Trophoblast cell (in vitro differentiated cells and primary cell): ENCODE results near the gene PTPRM.

Experiments
- DNase-seq, 2 donors: peaks; one replicate each; pipeline ENCODE4 v3.0.0-alpha.2; 2016
- H2AFZ ChIP-seq: 2 replicates; pipeline ENCODE4 v1.6.1; 2013; ENCODE audit warnings: low read length, moderate library complexity, mild to moderate bottlenecking; ENCODE audit not compliant: insufficient read depth, poor library complexity
- H2AK5ac ChIP-seq: 2 replicates; pipeline ENCODE4 v1.6.1; 2013; ENCODE audit warnings: mild to moderate bottlenecking, low read length
- H2BK120ac ChIP-seq: 2 replicates; pipeline ENCODE4 v1.6.1; 2013; ENCODE audit warnings: low read length, mild to moderate bottlenecking, moderate library complexity; ENCODE audit not compliant: insufficient read depth, poor library complexity
- H2BK12ac ChIP-seq: 2 replicates; pipeline ENCODE4 v1.6.1; 2013; ENCODE audit warnings: mild to moderate bottlenecking, low read length, moderate library complexity
- H2BK5ac ChIP-seq: 2 replicates; pipeline ENCODE4 v1.6.1; 2013; ENCODE audit warnings: low read length, low read depth, moderate library complexity, mild to moderate bottlenecking; ENCODE audit not compliant: poor library complexity
- H3K14ac ChIP-seq: 2 replicates; pipeline ENCODE4 v1.6.1; 2013; ENCODE audit warnings: mild to moderate bottlenecking, low read length
- H3K18ac ChIP-seq: 2 replicates; pipeline ENCODE4 v1.6.1; 2013; ENCODE audit warnings: mild to moderate bottlenecking, low read length
- H3K23ac ChIP-seq: 2 replicates; pipeline ENCODE4 v1.6.1; 2013; ENCODE audit warnings: low read length
- H3K27ac ChIP-seq: 2 replicates; pipeline ENCODE4 v1.5.1; 2013; ENCODE audit warnings: low read depth, mild to moderate bottlenecking, inconsistent platforms, low read length, moderate library complexity
- H3K27me3 ChIP-seq: 2 replicates; pipeline ENCODE4 v1.6.1; 2013; ENCODE audit warnings: inconsistent platforms, mild to moderate bottlenecking, low read length, moderate library complexity; ENCODE audit not compliant: insufficient read depth
- H3K36me3 ChIP-seq, 2 experiments: 1 replicate in 1 of 2; 2 replicates in 1 of 2; pipeline ENCODE4 v1.6.1; 2013; ENCODE audit warnings: low read length in 2 of 2, mild to moderate bottlenecking in 2 of 2, moderate library complexity in 1 of 2; ENCODE audit not compliant: insufficient read depth in 2 of 2, control insufficient read depth in 1 of 2
- H3K4ac ChIP-seq: 2 replicates; pipeline ENCODE4 v1.6.1; 2013; ENCODE audit warnings: low read depth, mild to moderate bottlenecking, low read length, moderate library complexity
- H3K4me1 ChIP-seq, 2 experiments: 1 replicate in 1 of 2; 2 replicates in 1 of 2; pipeline ENCODE4 v1.6.1; 2013; ENCODE audit warnings: low read length in 2 of 2, mild to moderate bottlenecking in 2 of 2, moderate library complexity in 1 of 2; ENCODE audit not compliant: insufficient read depth in 2 of 2, control insufficient read depth in 1 of 2
- H3K4me2 ChIP-seq: 2 replicates; pipeline ENCODE4 v1.6.1; 2013; ENCODE audit warnings: inconsistent platforms, mild to moderate bottlenecking, low read length, moderate library complexity
- H3K4me3 ChIP-seq: 2 replicates; pipeline ENCODE4 v1.5.1; 2013; ENCODE audit warnings: mild to moderate bottlenecking, low read depth, low read length, inconsistent platforms
- H3K79me1 ChIP-seq: one replicate; pipeline ENCODE4 v1.6.1; 2013; ENCODE audit warnings: low read length
- H3K79me2 ChIP-seq: 2 replicates; pipeline ENCODE4 v1.6.1; 2013; ENCODE audit warnings: low read length, mild to moderate bottlenecking; ENCODE audit not compliant: control insufficient read depth, insufficient read depth, poor library complexity
- H3K9ac ChIP-seq: 2 replicates; pipeline ENCODE4 v1.6.1; 2013; ENCODE audit warnings: mild to moderate bottlenecking, low read length
- H3K9me3 ChIP-seq: 2 replicates; pipeline ENCODE4 v1.6.1; 2013; ENCODE audit warnings: low read depth, mild to moderate bottlenecking, control low read depth, inconsistent platforms, low read length; ENCODE audit not compliant: insufficient read depth
- H4K12ac ChIP-seq: 2 replicates; pipeline ENCODE4 v1.6.1; 2013; ENCODE audit warnings: low read depth, mild to moderate bottlenecking, low read length, moderate library complexity
- H4K8ac ChIP-seq: 2 replicates; pipeline ENCODE4 v1.6.1; 2013; ENCODE audit warnings: low read depth, mild to moderate bottlenecking, low read length, moderate library complexity
- H4K91ac ChIP-seq: one replicate; pipeline ENCODE4 v1.6.1; 2013; ENCODE audit warnings: low read depth, mild to moderate bottlenecking, low read length, moderate library complexity
- WGBS: extraction: QIAGEN DNeasy Blood & Tissue Kit; methylation state at CpG from one replicate; pipeline ENCODE4 v1.1.7; 2013; ENCODE audit warnings: missing lambda C conversion rate; ENCODE audit not compliant: insufficient read length, insufficient coverage; ENCODE audit errors: extremely low coverage; 5-methylcytosine and 5-hydroxymethylcytosine counted together

The PTPRM gene

DNA sequence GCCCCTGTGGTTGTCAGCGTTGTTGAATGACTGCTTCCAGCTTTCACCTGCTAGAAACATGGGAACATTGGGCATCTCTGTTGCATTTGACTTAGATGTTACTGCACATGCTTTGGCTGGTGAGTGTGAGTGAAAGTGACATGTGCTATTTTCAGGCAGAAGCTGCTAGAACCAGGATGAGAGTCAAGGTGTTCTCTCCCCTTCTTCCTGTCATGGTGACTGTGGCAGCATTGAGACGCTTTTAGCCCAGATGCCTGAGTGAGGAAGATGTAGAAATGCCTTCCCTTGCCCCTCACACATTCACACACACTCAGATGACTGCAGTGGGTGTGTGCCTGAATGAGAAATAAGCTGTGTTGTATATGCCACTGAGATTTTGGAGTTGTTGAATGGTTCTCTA, 220.2 kb downstream of the PTPRM start:
- Histone ChIP-seq H2BK5ac (no peak overlapping the region), H3K14ac (no peak overlapping the region), H2BK120ac (no peak overlapping the region), H3K9me3 (no peaks in the 10 kb centered on the region), H3K4me3 (no peak overlapping the region), H2AK5ac (no peak overlapping the region), H3K4me1 (peaks cover 9 to 10% of the 10 kb centered on the region in 2 experiments), H3K4me2 (no peak overlapping the region), H4K8ac (no peak overlapping the region), H4K12ac (no peak overlapping the region), H3K79me2 (peaks cover 4% of the 10 kb centered on the region), H3K27me3 (no peaks in the 10 kb centered on the region), H3K27ac (no peak overlapping the region), H3K36me3 (peaks cover 0 to 2% of the 10 kb centered on the region in 2 experiments), H3K79me1 (peaks cover 8% of the 10 kb centered on the region), H3K4ac (no peak overlapping the region), H4K91ac (no peak overlapping the region), H3K23ac (no peak overlapping the region), H2AFZ (no peak overlapping the region), H2BK12ac (no peak overlapping the region), H3K9ac (no peak overlapping the region), H3K18ac (no peak overlapping the region)
- WGBS = no CpG with 5 or more reads among the region's 2 CpGs
- no peak for DNase-seq

DNA sequence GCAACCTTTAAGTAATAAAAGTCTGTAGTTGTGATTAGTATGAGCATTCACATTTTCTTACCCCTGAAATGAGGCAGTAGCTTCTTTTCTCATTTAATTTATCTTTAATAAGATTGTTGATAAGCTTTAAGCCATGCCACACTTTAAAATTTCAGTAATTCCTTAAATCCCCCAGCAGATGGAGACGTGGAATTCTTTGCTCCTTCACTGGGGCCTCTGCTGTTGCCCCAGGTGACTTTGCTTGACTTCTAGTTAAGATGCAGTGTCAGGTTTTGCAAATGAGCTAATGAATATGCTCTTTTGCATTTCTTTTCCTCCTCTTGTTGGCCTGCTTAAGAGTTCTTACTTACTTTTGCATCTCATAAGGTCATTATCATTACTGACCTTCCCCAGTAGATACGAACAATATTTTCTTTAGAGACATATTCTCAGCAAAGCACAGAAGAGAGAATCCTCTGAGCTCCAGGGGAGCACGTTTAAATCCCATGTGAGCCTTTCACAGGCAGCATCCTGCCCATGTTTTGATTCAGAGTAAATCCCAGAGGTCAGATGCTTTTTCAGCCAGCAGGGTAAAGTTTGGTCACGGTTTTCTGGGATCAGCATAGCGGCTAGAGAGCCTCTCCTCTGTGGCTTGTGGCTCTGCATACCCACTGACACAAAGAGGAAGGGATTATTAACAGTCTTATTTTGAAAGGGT, 222.9 kb downstream of the PTPRM start:
- Histone ChIP-seq H3K36me3 (no peaks in the 10 kb centered on the region), H2BK12ac (no peak overlapping the region), H2BK120ac (no peak overlapping the region), H4K8ac (no peak overlapping the region), H3K4ac (no peak overlapping the region), H3K18ac (no peak overlapping the region), H3K79me2 (peaks cover under 1% of the 10 kb centered on the region), H3K23ac (no peak overlapping the region), H3K4me2 (no peak overlapping the region), H2AFZ (no peak overlapping the region), H3K9ac (no peak overlapping the region), H3K4me1 (no peaks in the 10 kb centered on the region), H3K4me3 (no peak overlapping the region), H3K79me1 (no peaks in the 10 kb centered on the region), H4K91ac (no peak overlapping the region), H3K9me3 (no peaks in the 10 kb centered on the region), H3K14ac (no peak overlapping the region), H3K27me3 (no peaks in the 10 kb centered on the region), H2AK5ac (no peak overlapping the region), H4K12ac (no peak overlapping the region), H2BK5ac (no peak overlapping the region), H3K27ac (no peak overlapping the region)
- DNase-seq = peak in 1 of 2 donors; percentile 68
- no CpG with 5 or more reads among the region's 5 CpGs for WGBS

GRCh38 chr18:7793100-7793499, 226.0 kb downstream of the PTPRM start:
- WGBS = no CpG with 5 or more reads among the region's 5 CpGs
- Histone ChIP-seq H3K27ac (no peak overlapping the region), H3K79me1 (no peaks in the 10 kb centered on the region)

DNA sequence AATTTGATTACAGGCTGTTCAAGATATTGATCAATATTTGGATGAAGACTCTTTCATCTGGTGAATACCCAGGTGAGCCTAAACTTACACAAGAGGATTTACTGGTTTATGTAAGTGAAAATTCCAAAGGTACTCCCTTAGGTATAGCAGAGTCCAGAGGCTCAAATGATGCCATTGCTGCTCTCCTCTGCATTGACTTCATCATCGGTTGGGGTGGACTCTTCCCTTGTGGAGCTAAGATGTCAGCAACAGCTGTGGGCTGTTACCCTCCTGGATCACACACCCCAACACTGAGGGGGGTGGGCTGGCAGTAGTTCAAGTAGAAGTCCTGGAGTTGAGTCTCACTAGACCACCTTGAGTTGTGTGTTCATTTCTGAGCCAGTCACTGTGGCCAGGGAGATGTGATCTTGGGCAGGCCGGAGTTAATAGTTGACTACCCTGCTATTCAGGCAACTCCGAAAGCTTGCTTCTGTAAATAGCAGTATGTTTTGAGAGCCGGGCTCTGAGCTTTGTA, 236.9 kb downstream of the PTPRM start:
- Histone ChIP-seq H4K12ac (peak overlapping the region; percentile 51), H3K79me1 (no peaks in the 10 kb centered on the region), H3K9ac (no peak overlapping the region), H3K4ac (no peak overlapping the region), H4K91ac (no peak overlapping the region), H2AK5ac (peak overlapping the region; percentile 14), H3K27me3 (no peaks in the 10 kb centered on the region), H2BK5ac (no peak overlapping the region), H2BK120ac (no peak overlapping the region), H3K27ac (no peak overlapping the region), H3K36me3 (peaks cover 1 to 3% of the 10 kb centered on the region in 2 experiments), H3K4me3 (no peak overlapping the region), H3K4me1 (peaks cover under 1 to 1% of the 10 kb centered on the region in 2 experiments), H3K18ac (peak overlapping the region; percentile 73), H3K79me2 (peaks cover 2% of the 10 kb centered on the region), H4K8ac (no peak overlapping the region), H2BK12ac (peak overlapping the region; percentile 24), H2AFZ (no peak overlapping the region), H3K14ac (no peak overlapping the region), H3K9me3 (no peaks in the 10 kb centered on the region), H3K4me2 (no peak overlapping the region), H3K23ac (no peak overlapping the region)
- no peak for DNase-seq
- no CpG with 5 or more reads among the region's 4 CpGs for WGBS

More at GRCh38 chr18:7793100-7793499, 226.0 kb downstream of the PTPRM start:
- H4K8ac ChIP-seq = no peak overlapping the region
- H3K27me3 ChIP-seq = no peaks in the 10 kb centered on the region
- H3K9me3 ChIP-seq = no peaks in the 10 kb centered on the region
- no peak overlapping the region for H2BK5ac ChIP-seq
- no peak overlapping the region for H4K91ac ChIP-seq
- H2BK12ac ChIP-seq = no peak overlapping the region
- no peak overlapping the region for H2AK5ac ChIP-seq
- H3K9ac ChIP-seq = no peak overlapping the region
- no peak overlapping the region for H3K4me3 ChIP-seq
- H4K12ac ChIP-seq = no peak overlapping the region
- no peak overlapping the region for H3K4me2 ChIP-seq
- H3K79me2 ChIP-seq = peaks cover 2% of the 10 kb centered on the region
- H2BK120ac ChIP-seq = no peak overlapping the region
- H3K23ac ChIP-seq = no peak overlapping the region
- H3K18ac ChIP-seq = no peak overlapping the region
- DNase-seq = no peak
- H3K36me3 ChIP-seq = no peaks in the 10 kb centered on the region
- no peaks in the 10 kb centered on the region for H3K4me1 ChIP-seq
- H3K4ac ChIP-seq = no peak overlapping the region
- no peak overlapping the region for H2AFZ ChIP-seq
- no peak overlapping the region for H3K14ac ChIP-seq
